Measurements from ENCODE around the gene MGAT5B.

- TF ChIP-seq POLR2AphosphoS5 (IDR thresholded peaks at IDR 0.05; ENCODE audit: low read depth, low read length) (no peak), TAF1 (IDR thresholded peaks at IDR 0.05; ENCODE audit: borderline replicate concordance, low read depth, low read length) (no peak)
Observed at GRCh38 chr17:76866203-76866602, 2.0 kb upstream of the MGAT5B start.

Measured in GM12892 (cell line).